NCI-H524 treated with DMSO at 0.1 percent for 48 hours (cell line): ENCODE data around the gene PRKAR2B.

Experiments used
- DNase-seq: peaks from one replicate; lab custom pipeline; 2025; lab: John Stamatoyannopoulos, UW

Gene PRKAR2B

GRCh38 chr7:107044347-107045194 lies at the start of gene PRKAR2B:
PRKAR2B (plus strand) TSS chr7:107044705; CDS start chr7:107044908, 203 bp downstream.
- peak; percentile 35 for DNase-seq

GRCh38 chr7:106994833-106995232 lies 49.7 kb upstream of the PRKAR2B start:
- no peak for DNase-seq

GRCh38 chr7:106997487-106998271 lies 46.8 kb upstream of the PRKAR2B start:
- no peak for DNase-seq

- no peak for DNase-seq
These were observed 45.5 kb upstream of the PRKAR2B start for GRCh38 chr7:106999023-106999422.

- no peak for DNase-seq
These were observed 43.0 kb upstream of the PRKAR2B start for GRCh38 chr7:107001490-107001889.

GRCh38 chr7:107002126-107002525 lies 42.4 kb upstream of the PRKAR2B start:
- no peak for DNase-seq

GRCh38 chr7:107002529-107002998 lies 41.9 kb upstream of the PRKAR2B start:
- DNase-seq, result no peak

- no peak for DNase-seq
These were observed 37.3 kb upstream of the PRKAR2B start for GRCh38 chr7:107007007-107007891.

- DNase-seq, result no peak
These were observed 36.6 kb upstream of the PRKAR2B start for GRCh38 chr7:107007892-107008287.

- DNase-seq, result no peak
These were observed 34.7 kb upstream of the PRKAR2B start for GRCh38 chr7:107009846-107010203.

GRCh38 chr7:107012691-107013090 lies 31.8 kb upstream of the PRKAR2B start:
- DNase-seq, result no peak

GRCh38 chr7:107014387-107015023 lies 30.0 kb upstream of the PRKAR2B start:
- DNase-seq, result no peak

GRCh38 chr7:107016312-107016711 lies 28.2 kb upstream of the PRKAR2B start:
- DNase-seq, result no peak

- DNase-seq, result no peak
These were observed 26.4 kb upstream of the PRKAR2B start for GRCh38 chr7:107017965-107018719.

GRCh38 chr7:107020400-107020799 lies 24.1 kb upstream of the PRKAR2B start:
- DNase-seq, result no peak

- DNase-seq, result no peak
These were observed 22.9 kb upstream of the PRKAR2B start for GRCh38 chr7:107021600-107021999.

GRCh38 chr7:107023522-107024151 lies 20.9 kb upstream of the PRKAR2B start:
- DNase-seq, result no peak

GRCh38 chr7:107024906-107025305 lies 19.6 kb upstream of the PRKAR2B start:
- no peak for DNase-seq

GRCh38 chr7:107025449-107026103 lies 18.9 kb upstream of the PRKAR2B start:
- no peak for DNase-seq

- no peak for DNase-seq
These were observed 18.3 kb upstream of the PRKAR2B start for GRCh38 chr7:107026166-107026565.
